ENCODE data around the gene RYR2. TPM values are rescaled to one million over a fixed set of nuclear protein-coding genes. Genes with fewer than 3 reads are reported as not detected.

Gene RYR2
- polyA plus RNA-seq, 1 experiment = not detected

- CTCF ChIA-PET = no interaction called here
- Histone ChIP-seq H3K27ac (ENCODE audit: low read depth, low read length) (no peak overlapping the region), H3K9me3 (ENCODE audit: control insufficient read depth, insufficient read depth, low read length) (no peaks in the 10 kb centered on the region), H3K4me3 (ENCODE audit: low read depth, low read length) (no peak overlapping the region), H3K27me3 (ENCODE audit: control insufficient read depth, insufficient read depth, low read length) (no peaks in the 10 kb centered on the region)
- TF ChIP-seq, protein P1, sequence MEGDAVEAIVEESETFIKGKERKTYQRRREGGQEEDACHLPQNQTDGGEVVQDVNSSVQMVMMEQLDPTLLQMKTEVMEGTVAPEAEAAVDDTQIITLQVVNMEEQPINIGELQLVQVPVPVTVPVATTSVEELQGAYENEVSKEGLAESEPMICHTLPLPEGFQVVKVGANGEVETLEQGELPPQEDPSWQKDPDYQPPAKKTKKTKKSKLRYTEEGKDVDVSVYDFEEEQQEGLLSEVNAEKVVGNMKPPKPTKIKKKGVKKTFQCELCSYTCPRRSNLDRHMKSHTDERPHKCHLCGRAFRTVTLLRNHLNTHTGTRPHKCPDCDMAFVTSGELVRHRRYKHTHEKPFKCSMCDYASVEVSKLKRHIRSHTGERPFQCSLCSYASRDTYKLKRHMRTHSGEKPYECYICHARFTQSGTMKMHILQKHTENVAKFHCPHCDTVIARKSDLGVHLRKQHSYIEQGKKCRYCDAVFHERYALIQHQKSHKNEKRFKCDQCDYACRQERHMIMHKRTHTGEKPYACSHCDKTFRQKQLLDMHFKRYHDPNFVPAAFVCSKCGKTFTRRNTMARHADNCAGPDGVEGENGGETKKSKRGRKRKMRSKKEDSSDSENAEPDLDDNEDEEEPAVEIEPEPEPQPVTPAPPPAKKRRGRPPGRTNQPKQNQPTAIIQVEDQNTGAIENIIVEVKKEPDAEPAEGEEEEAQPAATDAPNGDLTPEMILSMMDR (IDR thresholded peaks at IDR 0.05; ENCODE audit: low read depth, low read length) = no peak
- no peak for DNase-seq (ENCODE audit: low read depth, low spot score)
- POLR2A ChIA-PET = no interaction called here
Measured at GRCh38 chr1:237244778-237245177, 202.8 kb downstream of the RYR2 start.

- TF ChIP-seq, protein P1 (IDR thresholded peaks at IDR 0.05; ENCODE audit: low read depth, low read length) = no peak
- DNase-seq (ENCODE audit: low read depth, low spot score) = no peak
- Histone ChIP-seq H3K27me3 (ENCODE audit: control insufficient read depth, insufficient read depth, low read length) (no peaks in the 10 kb centered on the region), H3K27ac (ENCODE audit: low read depth, low read length) (no peak overlapping the region), H3K9me3 (ENCODE audit: control insufficient read depth, insufficient read depth, low read length) (peaks cover 4% of the 10 kb centered on the region; the same call in 1 of the 2 replicates), H3K4me3 (ENCODE audit: low read depth, low read length) (no peak overlapping the region)
- ChIA-PET CTCF (interaction anchor here (0.5 kb wide), 1 partner anchor 866 kb away, joined by 3 read pairs; no protein-coding TSS in a partner anchor), POLR2A (no interaction called here)
Measured at GRCh38 chr1:237247442-237247841, 205.5 kb downstream of the RYR2 start.

DNA sequence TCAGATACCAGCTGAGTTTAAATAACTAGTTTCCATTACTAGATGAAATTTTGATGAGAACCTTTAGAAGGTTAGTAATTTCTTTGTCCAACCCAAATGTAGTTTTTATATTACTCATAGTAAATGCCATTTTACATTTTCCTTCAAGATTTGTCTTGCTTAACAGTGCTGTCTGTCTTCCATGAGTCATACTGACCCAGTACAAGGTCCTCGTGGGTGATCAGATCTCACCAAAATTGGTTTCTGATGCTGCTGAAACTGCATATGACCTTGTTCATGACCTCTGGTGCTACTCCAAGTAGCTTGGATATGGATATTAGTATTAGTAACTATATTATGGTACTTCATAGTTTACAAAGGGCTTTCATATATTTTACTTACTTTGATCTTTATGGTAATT lies 207.1 kb downstream of the RYR2 start:
- DNase-seq (ENCODE audit: low read depth, low spot score) = no peak
- no peaks in the 10 kb centered on the region for H3K27me3 ChIP-seq (ENCODE audit: control insufficient read depth, insufficient read depth, low read length)
- no peak overlapping the region for H3K4me3 ChIP-seq (ENCODE audit: low read depth, low read length)
- no peak overlapping the region for H3K27ac ChIP-seq (ENCODE audit: low read depth, low read length)
- H3K9me3 ChIP-seq (ENCODE audit: control insufficient read depth, insufficient read depth, low read length) = peaks cover 4% of the 10 kb centered on the region; the same call in 1 of the 2 replicates
- TF ChIP-seq, protein P1 (IDR thresholded peaks at IDR 0.05; ENCODE audit: low read depth, low read length) = no peak
- ChIA-PET CTCF (interaction anchor here (0.6 kb wide), 1 partner anchor 1112 kb away, joined by 6 read pairs; no protein-coding TSS in a partner anchor), POLR2A (no interaction called here)

- H3K27me3 ChIP-seq (ENCODE audit: control insufficient read depth, insufficient read depth, low read length) = no peaks in the 10 kb centered on the region
- no peak overlapping the region for H3K27ac ChIP-seq (ENCODE audit: low read depth, low read length)
- POLR2A ChIA-PET = no interaction called here
- no peak for DNase-seq (ENCODE audit: low read depth, low spot score)
- H3K9me3 ChIP-seq (ENCODE audit: control insufficient read depth, insufficient read depth, low read length) = peaks cover 4% of the 10 kb centered on the region; the same call in 1 of the 2 replicates
- CTCF ChIA-PET = no interaction called here
- TF ChIP-seq, protein P1 (IDR thresholded peaks at IDR 0.05; ENCODE audit: low read depth, low read length) = no peak
- H3K4me3 ChIP-seq (ENCODE audit: low read depth, low read length) = no peak overlapping the region
Measured at GRCh38 chr1:237250055-237250454, 208.1 kb downstream of the RYR2 start.

- CTCF ChIA-PET = no interaction called here
- Histone ChIP-seq H3K9me3 (ENCODE audit: control insufficient read depth, insufficient read depth, low read length) (peaks cover 4% of the 10 kb centered on the region; the same call in 1 of the 2 replicates), H3K27me3 (ENCODE audit: control insufficient read depth, insufficient read depth, low read length) (no peaks in the 10 kb centered on the region), H3K27ac (ENCODE audit: low read depth, low read length) (no peak overlapping the region), H3K4me3 (ENCODE audit: low read depth, low read length) (no peak overlapping the region)
- POLR2A ChIA-PET = no interaction called here
- no peak for DNase-seq (ENCODE audit: low read depth, low spot score)
- TF ChIP-seq, protein P1 (IDR thresholded peaks at IDR 0.05; ENCODE audit: low read depth, low read length) = no peak
Measured at GRCh38 chr1:237255071-237255470, 213.1 kb downstream of the RYR2 start.

Data from AG04450 (cell line).